ENCODE measurements around the gene TBX3.
"Not testable (repeated sequence)": the region's sequence is repeated elsewhere in the genome, so short reads cannot be mapped to it uniquely, and the experiment has no call there.

Gene TBX3

GRCh38 chr12:114684098-114684869 is at the start of gene TBX3:
Gene TBX3, minus strand, starts transcription at chr12:114684175. Its CDS starts 975 bp downstream, at chr12:114683200.
- peak; percentile 26 for DNase-seq

GRCh38 chr12:114732426-114733030 is 48.6 kb upstream of the TBX3 start:
- DNase-seq, result no peak

DNA sequence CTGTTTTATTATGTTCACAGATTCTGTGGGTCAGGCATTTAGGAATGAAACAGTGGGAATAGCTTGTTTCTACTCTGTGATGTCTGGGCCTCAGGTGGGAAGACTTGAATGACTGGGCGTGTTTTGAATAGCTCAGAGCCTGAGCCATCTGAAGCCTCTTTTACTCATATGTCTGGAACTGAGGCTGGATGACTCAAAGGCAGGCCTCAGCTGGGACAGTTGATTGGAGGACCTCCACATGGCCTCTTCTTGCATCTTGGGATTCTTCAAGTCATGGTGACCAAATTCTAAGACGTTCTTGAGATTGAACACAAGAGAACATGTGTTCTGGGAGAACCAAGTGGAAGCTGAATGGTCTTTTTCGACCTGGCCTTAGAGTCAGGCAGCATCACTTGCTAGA is 45.8 kb upstream of the TBX3 start:
- DNase-seq, result no peak

DNA sequence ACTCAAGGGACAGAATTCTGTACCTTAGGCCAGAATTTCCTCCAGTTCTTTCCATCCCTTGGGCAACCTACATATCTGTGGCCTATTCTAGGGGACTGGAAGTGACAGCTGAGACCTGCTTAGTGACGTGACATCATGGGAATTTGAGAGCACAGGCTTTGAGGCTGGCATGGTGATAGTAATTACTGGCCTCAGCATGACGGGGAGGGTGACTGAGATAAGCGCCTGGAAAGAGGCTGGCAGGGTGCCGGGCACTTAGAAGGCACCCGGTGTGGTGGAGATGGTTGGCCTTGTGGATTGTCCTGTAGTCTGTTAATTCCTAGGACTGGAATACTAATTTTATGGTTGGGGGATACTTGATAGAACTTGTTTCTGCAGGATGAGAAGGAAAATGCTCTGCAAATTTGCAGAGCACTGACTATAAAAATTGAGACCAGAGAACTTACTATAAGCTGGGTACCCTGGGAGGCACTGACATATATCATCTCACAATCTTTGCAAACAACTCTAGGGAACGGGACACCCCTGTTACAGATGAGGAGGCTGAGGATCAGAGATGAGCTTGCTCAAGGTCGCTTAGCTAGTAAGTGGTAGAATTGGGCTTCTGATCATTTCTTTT is 42.2 kb upstream of the TBX3 start:
- DNase-seq, result no peak

DNA sequence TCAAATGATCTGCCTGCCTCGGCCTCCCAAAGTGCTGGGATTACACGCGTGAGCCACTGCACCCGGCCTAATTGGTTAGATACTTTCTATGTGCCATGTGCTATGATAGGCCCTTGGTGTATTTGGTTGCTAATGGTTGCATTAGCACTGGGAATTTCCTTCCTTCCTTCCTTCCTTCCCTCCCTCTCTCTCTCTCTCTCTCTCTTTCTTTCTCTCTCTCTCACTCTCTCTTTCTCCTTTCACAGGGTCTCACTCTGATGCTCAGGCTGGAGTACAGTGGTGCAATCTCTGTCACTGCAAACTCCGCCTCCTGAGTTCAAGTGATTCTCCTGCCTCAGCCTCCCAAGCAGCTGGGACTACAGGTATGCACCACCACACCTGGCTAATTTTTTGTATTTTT is 38.2 kb upstream of the TBX3 start:
- DNase-seq, result not testable (repeated sequence)

GRCh38 chr12:114721266-114721665 is 37.3 kb upstream of the TBX3 start:
- DNase-seq, result no peak

DNA sequence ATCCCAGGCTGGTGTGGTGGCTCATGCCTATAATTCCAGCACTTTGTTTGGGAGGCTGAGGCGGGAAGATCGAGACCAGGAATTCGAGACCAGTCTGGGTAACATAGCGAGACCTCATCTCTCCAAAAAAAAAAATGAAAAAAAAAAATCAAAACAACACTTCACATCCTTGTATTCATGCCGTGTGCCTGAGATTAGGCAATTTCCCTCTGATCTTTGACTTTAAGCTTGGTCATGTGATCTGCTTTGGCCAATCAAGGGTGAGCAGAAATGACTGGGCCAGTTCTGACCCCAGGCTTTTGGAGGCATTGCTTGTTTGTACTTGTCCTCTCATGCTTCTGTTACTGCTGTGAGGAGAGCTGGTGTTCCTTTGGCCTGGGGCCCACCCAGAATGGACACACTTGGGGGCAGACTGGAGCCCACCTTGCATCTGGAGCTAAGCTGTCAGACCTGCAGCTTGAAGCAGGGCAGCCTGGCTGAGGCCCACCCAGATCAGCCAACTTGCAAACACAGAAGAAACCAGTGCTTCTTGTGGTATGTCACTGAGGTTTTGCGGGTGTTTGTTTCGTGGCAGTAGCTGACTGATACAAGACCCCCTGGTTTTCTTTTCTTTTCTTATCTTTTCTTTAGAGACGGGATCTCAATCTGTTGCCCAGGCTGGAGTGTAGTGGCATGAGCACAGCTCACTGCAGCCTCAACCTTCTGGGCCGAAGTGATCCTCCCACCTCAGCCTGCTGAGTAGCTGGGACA is 29.7 kb upstream of the TBX3 start:
- no peak for DNase-seq

GRCh38 chr12:114711689-114712152 is 27.7 kb upstream of the TBX3 start:
- no peak for DNase-seq

GRCh38 chr12:114710151-114710550 is 26.2 kb upstream of the TBX3 start:
- DNase-seq, result no peak

- no peak for DNase-seq
Observed at GRCh38 chr12:114709112-114709511, 25.1 kb upstream of the TBX3 start.

DNA sequence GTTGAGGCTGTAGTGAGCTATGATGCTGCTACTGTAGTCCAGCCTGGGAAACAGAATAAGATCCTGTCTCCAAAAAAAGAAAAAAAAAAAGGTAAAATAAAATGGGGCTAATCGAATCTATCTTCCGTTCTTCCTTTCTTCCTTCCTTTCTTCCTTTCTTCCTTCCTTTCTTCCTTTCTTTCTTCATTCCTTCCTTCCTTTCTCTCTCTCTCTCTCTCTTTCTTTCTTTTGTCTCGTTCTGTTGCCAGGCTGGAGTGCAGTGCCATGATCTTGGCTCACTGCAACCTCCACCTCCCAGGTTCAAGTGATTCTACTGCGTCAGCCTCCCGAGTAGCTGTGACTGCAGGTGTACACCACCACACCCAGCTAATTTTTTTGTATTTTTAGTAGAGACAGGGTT is 24.6 kb upstream of the TBX3 start:
- DNase-seq, result not testable (repeated sequence)

DNA sequence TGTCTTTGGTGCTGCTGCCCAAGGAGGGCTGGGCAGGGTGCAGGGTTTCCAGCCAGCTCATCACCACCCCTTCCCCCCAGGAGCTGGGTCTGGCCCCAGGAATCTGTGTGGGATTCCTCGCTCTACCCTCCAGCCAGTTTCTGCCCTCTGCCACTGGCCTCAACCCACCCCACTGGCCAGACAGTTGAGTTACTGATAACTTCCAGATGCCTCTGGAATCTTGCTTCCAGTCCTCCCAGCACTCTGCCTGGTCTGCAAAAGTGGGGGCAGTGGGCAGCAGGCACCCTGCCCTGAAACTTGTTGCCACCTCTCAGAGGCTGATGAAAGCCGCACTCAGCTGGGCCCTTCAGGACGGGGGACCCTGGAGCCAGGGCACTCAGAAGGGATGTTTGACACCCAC is 20.1 kb upstream of the TBX3 start:
- DNase-seq, result no peak

- no peak for DNase-seq
Observed at GRCh38 chr12:114703060-114703493, 19.1 kb upstream of the TBX3 start.

DNA sequence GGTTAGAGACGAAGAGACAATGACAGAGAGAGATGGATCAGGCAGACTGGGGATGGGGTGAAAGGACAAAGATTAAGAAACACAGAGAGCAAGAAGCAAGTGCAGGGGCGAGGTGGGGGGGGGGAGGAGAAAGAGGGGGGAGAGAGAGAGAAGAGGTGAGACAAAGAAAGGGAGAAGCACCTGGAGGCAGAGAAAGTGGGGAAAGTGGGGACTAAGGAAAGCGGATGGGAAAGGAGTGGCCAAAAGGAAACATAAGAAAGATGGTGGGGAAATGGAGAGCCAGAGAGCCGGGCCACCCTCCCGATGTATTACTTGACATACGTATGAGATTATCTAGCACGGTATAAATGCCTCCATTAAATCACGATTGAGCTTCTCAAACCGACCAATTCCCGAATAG is 18.5 kb upstream of the TBX3 start:
- no peak for DNase-seq

DNA sequence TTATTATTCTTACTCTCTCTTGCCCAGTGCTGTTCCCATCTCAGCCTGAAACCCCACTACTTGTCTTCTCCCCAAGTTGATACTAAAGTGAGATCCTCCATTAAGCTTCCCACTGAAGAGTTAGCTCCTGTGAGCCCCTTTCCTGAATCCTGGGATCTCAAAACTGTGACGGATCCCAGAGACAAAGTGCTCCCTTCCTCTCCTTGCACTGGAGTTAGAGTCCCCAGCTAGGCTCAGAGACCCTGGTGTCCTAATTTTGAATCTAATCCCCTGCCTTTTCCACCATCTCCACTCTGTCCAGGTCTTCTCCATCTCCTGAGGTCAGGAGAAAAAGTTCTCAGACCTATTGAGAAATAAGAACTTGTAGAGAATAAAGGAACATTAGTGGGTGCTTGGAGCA is 17.6 kb upstream of the TBX3 start:
- DNase-seq, result no peak

GRCh38 chr12:114701104-114701414 is 17.1 kb upstream of the TBX3 start:
- DNase-seq, result no peak

GRCh38 chr12:114700392-114701103 is 16.6 kb upstream of the TBX3 start:
- DNase-seq, result no peak

DNA sequence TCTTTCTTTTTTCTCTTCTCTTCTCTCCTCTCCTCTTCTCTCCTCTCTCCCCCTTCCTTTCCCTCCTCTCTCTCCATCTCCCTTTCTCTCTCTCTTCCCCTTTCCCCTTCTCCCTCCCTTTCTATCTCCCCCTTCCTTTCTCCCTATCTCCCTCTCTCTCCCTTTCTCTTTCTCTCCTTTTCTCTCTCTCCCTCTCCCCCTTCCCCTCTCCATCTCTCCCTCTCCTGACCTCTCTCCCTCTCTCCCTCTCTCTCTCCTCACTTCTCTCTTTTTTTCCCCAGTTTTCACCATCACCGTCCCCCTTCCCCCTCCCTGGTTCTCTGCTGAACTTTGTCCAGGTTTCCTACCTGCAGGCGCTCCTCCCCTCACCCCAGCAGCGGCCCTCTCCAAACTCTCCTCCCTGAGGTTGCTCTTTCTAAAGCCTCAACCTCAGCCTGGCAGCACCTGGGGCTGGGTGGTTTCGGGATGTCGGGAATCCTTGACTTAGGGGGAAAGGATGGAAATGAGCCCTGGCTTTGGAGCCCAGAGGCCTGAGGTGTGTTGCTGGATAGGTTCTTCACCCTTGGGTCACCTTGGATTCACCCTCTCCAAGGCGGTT is 14.7 kb upstream of the TBX3 start:
- DNase-seq, result no peak

- DNase-seq, result no peak
Observed at GRCh38 chr12:114697741-114698565, 14.0 kb upstream of the TBX3 start.

- no peak for DNase-seq
Observed at GRCh38 chr12:114697243-114697716, 13.3 kb upstream of the TBX3 start.
